Muscle of back (tissue), 13 donors: ENCODE results near the gene IFITM5. TPM values are rescaled to one million over a fixed set of nuclear protein-coding genes. Genes with fewer than 3 reads are reported as not detected.
"Not testable (repeated sequence)": the region's sequence is repeated elsewhere in the genome, so short reads cannot be mapped to it uniquely, and the experiment has no call there.

Experiments used
- DNase-seq, 3 donors: peaks; one replicate each; pipeline versions ENCODE4 v3.0.0 to v3.0.0-alpha.2; 2013
- long read RNA-seq, 9 donors: transcript quantifications; one replicate each; lab custom pipeline, GENCODE V29; 2026
- polyA plus RNA-seq, 10 donors: library from polyadenylated mRNA; unstranded; fragments of 120-200 nt; gene quantifications; one replicate each; pipeline ENCODE4 v1.2.1, GENCODE V29; 2013; ENCODE audit not compliant: insufficient read length in 10 of 10

The IFITM5 gene
- not detected for polyA plus RNA-seq
- long read RNA-seq, donor 1: 0 reads
- long read RNA-seq, donor 2: 0 reads
- long read RNA-seq, donor 3: 0 reads
- long read RNA-seq, donor 4: 0 reads
- long read RNA-seq, donor 5: 0 reads
- long read RNA-seq, donor 6: 0 reads
- long read RNA-seq, donor 7: 0 reads
- long read RNA-seq, donor 8: 0 reads
- long read RNA-seq, donor 9: 0 reads

DNA sequence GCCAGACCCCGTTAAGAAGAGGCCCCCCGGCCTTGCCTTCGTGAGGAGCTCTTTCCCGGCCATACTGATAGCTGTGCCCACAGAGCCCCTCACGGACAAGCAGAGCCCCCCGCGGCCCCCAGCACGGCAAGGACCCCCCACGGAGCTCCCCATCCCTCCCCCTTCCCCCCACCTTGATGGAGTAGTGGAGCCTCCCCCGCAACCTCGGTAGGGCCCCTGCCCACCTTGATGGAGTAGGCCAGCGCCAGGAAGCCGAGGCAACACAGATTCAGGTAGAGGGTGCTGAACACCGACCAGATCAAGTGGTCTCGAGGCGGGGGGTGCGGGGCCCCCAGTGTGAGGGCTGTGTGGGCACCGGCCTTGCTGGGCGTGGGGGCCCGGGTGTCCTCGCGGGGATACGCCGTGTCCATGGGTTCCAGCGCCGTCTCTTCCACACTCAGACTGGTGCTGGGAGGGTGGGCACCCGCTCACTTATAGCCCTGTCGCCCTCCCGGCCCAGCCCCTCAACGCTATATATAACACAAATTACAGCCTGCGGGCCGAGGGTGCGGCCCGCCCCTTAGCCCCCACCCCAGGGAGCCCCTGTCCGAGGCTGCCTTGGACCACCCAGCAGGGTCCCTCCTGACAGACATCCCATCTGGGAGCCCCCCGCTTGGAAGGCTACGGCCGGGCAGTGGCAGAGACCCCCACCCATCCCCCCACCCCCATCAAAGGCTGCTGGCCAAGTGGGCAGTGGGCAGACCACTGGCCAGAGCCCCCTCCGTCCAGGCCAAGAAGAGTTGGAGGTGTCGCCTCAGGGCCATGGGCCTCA lies at the start of gene IFITM5:
TSS of gene IFITM5 (minus strand) at position 446 of the 811 bp plus-strand sequence. CDS start at position 410, 36 bp downstream.
- no peak for DNase-seq

DNA sequence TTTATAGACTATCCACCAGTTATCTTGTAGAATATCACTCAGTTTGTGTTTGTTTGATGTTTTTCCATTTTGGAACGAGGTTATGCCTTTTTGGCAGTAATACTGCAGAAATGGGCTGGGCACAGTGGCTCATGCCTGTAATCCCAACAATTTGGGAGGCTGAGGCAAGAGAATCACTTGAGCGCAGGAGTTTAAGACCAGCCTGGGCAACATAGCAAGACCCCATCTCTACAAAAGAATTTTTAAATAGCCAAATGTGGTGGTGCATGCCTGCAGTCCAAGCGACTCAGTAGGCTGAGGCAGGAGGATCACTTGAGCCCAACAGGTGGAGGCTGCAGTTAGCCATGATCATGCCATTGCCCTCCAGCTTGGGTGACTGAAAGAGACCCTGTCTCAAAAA lies 47.2 kb upstream of the IFITM5 start:
- no peak for DNase-seq

DNA sequence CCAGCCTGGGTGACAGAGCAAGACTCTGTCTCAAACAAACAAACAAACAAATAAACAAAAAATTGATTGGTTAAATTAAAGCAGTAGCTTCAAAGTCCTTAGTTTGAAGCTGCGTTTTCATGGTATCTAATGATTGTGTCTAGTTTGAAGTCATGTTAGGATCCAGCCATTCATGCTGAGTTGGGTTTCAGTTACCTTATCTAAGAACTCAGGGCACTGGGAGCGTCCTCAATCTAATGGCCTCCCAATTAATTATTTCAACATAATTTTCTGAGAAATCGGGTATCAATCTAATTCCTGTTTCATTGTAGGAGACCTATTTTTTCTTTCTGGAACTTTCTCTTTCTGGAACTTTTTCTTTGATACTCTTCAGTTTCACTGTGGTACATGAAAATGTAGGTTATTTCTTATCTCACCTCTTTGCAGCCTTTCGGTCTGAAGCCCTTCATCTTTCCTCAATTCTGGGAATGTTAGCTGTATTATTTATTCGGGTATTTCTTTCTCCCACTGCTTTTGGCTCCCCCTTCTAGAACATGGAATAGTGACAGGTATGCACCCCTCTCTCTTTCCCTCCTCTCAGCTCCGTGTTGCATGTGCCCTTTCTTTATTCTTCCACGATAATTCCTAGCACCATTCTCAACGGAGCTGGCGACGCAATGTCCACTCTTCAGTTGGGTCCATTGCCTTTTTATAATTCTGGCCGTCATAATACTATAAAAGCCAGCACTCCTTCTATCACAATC lies 45.7 kb upstream of the IFITM5 start:
- DNase-seq: no peak

DNA sequence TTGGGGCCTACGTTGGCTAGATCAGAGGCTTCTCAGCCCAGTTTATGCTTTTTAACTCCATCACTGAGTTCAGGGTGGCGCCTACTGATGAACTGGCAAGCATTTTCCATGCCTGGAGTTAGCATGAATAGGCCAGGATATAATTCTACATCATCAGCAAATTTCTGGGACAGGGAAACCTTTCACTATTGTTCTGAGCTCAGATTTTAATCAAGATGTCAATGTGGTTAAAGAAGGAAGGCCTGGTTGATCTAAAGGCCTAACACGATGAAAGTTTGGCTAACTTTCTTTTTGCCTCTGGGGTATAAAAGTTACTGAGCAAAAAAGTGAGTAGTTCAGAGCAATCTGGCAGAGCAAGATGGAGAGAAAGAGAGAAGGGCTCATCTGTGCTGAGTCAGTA lies 43.0 kb upstream of the IFITM5 start:
- DNase-seq: no peak

DNA sequence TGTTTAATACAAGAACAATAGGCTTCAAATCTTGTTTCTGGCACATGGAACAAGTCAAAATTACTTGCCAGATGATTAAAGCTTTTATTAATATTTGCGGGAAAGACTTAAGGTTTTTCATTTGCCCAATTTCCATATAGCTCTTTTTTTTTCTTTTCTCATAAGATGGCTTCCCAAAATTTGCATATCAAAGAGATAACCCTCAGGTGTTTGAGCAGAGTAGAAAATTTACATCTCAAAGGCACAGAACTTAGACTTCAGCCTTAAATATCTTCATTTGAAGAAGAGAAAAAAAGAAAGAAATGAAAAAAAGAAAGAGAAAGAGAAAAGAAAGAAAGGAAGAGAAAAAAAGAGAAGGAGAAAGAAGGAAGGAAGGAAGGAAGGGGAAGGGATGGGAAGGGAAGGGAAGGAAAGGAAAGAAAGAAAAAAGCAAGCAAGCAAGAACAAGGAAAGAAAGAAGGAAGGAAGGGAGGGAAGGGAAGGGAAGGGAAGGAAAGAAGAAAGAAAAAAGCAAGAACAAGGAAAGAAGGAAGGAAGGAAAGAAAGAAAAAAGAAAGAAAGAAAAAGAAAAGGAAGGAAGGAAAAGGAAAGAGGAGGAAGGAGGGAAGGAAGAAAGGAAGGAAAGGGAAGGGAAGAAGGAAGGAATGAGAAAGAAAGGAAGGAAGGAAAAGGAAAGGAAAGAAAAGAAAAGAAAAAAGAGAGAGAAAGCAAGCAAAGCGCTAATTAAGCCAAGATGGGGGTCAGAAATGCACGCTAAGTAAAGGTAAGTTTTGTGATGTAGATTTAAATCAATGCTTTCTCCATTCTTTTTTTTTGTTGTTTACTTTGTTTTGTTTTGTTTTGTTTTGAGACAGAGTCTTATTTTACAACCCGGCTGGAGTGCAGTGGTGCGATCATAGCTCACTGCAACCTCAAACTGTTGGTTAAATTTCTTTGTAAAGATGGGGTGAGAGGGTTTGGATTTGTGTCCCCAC lies 41.5 kb upstream of the IFITM5 start:
- no peak for DNase-seq

DNA sequence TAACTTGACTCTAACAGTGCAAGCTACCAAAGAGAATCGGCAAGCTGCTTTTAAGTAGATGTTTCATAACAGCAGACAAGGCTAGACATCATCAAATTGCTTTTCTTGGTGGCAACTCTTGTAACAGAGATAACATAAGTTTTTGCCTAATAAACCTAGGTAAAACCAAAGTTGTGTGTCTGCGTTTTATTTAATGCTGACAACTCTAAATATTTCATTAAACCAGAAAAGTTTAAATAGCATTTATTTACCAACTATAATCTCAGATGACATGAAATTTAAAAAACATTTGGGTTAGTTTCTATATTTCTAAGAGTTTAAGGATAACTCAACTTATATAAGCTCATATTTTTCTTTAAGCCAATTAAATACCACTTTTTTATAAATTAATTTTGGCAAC lies 40.6 kb upstream of the IFITM5 start:
- no peak for DNase-seq

DNA sequence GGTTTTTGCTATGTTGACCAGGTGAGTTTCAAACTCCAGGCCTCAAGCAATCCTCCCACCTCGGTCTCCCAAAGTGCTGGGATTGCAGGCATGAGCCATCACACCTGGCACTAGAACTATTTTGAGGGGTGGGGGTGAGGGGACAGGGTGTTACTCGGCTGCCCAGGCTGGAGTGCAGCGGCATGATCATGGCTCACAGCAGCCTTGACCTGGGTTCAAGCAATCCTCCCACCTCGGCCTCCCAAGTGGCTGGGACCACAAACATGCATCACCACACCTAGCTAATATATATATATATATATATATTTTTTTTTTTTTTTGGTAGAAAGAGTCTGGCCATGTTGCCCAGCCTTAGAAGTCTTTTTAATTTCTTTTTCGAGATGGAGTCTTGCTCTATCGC lies 38.4 kb upstream of the IFITM5 start:
- DNase-seq: no peak

DNA sequence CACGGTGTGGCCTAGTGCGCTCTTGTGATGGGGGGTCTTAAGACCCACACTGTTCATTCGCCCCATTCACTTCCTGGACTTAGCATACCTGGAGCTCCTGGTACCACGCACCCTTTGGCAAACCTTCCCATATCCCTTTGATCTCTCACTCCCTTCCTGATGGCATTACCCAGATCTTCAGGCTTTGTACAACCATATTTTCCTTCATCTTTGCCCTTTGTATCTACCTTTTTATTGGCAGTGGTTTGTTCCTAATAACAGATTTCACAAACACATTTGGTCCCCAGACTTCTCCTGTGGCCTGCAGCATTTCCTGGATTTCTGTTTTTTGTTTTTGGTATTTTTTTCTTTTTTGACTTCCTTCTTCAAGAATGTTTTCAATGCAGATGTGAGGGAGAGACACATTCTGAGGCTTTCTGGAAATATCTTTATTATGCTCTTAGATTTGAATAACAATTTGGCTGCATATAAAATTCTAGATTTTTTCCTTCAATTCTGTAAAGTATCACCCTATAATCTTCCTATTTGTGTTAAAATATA lies 37.4 kb upstream of the IFITM5 start:
- peak in 1 of 3 donors; percentile 45 for DNase-seq

DNA sequence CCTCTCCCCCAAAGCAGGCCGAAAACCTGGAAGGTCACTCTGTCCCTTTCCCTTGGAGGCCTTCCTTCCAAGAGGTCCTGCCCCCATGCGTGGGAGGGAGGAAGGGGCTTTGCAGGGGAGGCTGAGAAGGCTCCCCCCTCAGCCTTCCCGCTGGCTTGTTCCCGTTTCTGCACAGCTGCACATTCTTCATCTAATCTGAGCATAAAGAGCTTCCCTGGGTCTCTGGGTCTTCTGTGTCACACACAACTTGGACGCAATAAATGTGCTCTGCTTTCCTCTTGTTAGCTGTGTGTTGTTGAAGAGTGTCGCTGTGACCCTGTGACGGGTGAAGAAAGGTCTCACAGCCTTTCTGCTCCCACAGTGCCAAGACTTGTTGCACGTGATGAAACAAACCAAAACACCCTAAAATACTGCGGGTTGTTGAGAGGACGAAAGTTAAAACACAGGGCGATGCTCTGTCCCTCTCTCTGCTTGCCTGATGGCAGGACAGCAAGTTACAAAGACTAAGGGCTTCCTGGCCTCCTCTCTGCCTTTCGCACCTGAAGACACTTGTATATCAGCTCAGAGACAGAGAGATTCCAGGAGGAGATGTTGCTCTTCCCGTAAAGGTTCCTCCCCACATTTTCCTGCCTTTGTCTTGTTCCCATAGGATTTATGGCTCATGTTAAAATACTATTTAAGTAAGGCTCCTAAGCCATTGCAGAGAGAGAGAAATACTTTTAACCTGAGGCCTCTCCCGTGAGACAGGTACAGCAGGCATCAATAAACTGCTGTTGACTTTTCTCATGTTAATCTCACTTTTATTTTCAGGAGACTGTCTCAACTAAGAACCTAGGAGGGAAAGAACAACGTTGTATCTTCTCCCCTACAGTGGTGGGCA lies 36.7 kb upstream of the IFITM5 start:
- DNase-seq: peak; percentile 59 to 92 (median 65)

DNA sequence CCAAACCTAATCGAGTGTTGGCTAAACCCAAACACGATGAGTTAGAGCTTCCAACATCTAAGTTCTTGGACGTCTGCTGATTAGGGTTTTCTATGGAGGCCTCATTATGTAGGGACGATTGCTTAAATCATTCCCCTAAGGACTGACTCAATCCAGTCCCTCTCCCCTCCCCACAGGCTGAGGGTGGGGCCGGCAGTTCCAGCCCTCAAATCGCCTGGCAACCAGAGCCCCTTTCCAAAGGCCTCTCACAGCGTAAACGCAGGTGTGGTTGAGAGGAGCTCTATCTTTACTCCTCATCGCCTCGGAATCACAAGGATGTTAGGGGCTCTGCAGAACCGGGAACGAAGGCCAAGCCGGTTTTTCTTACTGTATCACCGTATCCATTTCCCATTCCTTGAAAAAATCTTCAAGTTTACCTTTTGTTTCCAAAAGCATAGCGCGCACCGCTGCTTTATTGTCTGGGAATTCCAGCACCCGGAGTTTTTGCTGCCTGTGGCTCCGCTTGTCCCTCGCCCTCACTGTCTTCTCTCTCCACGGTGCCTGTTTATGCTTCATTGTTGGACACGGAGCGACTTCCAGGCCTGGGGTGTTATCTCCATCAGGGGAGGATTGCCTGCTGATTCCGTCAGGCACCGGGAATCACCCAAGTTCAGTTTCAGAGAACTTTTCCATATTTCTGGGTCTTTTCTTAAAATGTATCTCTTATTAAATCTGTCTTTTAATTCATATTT lies 35.1 kb upstream of the IFITM5 start:
- peak in 1 of 3 donors; percentile 77 for DNase-seq

DNA sequence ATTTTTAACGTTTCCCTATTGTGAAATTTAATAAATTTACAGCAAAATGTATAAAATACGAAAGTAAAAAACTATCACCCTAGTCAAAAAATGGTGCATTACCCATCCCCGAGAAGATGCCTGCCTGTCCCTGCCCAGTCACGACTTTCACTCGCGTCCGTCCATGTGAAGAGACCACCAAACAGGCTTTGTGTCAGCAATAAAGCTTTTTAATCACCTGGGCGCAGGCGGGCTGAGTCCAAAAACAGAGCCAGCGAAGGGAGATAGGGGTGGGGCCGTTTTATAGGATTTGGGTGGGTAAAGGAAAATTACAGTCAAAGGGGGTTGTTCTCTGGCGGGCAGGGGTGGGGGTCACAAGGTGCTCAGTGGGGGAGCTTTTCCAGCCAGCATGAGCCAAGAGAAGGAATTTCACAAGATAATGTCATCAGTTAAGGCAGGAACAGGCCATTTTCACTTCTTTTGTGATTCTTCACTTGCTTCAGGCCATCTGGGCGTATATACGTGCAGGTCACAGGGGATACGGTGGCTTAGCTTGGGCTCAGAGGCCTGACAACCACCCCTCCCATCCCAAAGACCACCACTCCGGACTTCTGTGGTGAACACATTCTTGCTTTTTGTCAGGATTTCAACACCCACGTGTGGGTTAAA lies 34.4 kb upstream of the IFITM5 start:
- not testable (repeated sequence) for DNase-seq

DNA sequence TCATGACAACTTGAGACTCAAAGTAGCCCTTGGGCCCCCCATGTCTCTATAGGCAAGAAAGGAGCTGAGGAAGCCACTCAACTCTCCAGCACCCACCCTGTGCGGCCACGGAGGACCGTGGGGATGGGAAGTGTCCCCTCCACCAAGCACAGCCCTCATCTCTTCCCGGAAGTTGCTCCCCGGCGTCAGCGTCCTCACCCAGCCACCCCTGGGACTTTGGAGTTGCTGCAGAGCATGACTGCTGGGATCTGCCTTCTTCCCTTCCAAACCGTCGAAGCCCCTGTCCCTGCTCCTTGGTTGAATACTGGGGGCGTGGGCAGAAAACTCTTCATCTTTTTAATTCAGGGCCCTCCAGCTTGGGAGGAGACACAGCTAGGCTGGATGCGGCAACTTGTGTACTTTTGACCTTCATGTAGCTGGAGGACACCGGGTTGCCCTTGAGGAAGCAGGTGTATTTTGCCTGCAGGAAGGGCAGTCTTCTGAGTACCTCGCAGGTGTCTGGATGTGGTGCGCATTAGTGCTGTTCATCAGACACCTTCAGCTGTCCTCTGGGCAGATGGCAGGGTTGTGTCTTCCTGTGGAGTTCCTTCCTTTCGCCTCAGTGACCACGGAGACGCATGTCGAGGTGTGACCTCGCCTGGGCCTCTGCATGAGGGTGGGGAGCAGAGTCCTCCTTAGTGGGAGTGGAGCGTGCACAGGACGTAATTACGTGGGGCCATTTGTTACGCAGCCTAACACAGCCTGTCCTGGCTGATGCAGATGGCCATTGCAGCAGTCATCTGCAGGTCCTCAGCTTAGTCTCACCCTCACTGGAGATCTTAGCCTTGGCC lies 33.5 kb upstream of the IFITM5 start:
- DNase-seq: no peak

DNA sequence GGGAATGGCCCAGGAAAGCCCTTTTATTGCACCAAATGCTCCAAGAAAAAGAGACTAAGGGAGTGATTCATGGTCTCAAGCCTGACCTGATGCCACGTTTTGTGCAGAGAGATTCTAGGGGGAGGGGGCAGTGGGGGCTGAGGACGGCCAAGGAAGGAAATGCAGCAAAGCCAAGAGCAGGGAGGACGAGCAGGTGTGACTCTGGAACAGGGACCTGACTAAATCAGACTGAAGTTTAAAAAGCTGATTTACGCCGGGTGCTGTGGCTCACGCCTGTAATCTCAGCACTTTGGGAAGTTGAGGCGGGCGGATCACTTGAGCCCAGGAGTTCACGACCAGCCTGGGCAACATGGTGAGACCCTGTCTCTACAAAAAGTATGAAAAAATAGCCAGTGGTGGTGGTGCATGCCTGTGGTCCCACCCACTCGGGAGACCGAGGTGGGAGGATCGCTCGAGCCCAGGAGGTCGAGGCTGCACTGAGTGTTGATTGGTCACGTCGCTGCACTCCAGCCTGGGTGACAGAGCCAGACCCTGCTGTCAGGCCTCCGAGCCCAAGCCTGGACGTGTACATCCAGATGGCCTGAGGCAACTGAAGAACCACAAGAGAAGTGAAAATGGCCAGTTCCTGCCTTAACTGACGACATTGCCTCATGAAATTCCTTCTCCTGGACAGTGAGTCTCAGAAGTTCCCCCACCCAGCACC lies 32.2 kb upstream of the IFITM5 start:
- DNase-seq: no peak

DNA sequence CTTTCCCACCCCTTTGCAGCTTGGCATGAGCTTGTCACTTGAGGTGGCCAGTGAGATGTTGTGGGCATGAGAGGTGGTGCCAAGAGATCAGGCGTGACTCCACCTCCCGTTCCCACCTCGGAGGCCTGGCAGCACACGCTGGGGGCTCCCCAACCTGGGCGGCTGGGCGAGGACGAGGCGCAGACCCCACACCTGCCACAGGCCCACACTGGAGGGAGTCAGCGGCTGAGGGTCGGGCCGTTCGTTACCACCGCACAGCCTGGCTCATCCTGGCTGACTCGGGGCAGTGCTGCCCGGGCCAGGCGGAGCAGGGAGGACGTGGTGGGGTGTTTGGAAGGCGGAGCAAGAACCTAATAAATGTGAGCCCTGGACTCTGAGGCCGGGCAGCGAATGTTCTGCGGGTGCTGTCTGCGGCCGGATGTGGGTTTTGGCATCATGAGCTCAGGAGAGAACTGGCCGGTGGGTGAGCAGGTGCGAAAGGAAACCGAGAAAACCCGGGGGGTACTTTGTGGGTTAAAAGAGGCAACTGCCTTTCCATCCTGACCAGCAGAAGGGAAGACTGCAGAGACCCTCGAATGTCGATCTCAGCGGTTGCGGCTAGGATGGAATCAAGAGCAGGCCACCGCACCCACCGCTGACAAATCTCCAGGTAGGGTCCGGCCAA lies 31.5 kb upstream of the IFITM5 start:
- DNase-seq: no peak

DNA sequence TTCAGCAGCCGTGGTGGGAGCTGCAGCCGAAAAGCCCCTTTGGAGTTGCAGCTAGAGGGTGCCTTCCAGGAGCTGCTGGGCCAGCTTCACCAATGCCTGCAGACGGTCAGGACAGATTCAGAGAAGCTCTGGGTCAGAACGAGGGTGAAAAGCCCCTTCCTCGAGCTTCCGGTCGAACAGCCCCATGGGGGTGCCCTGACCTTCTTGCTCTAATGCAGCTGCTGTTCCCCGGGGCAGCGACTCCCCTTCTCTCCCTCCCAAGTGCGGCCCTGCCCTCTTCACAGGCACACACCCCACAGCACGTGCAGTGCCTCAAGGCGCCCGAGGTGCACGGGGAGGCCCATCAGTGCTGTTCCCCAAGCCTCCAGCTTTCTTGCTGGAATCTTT lies 31.0 kb upstream of the IFITM5 start:
- DNase-seq: no peak

DNA sequence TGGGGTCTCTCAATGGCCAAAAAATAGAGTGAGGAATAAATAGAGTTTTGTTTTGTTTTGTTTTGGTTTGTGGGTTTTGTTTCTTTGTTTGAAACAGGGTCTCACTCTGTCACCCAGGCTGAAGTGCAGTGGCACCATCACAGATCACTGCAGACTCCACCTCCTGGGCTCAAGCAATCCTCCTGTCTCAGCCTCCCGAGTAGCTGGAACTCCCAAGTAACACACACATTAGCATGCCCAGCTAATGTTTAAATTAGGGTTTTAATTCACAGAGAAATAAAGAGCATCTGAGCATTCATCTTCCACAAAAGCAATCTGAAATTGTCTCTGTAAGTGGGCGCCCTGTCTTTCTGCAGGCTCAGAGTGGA lies 30.5 kb upstream of the IFITM5 start:
- DNase-seq: no peak
